GM21515 (cell line): ENCODE results near the gene PUS10.

Experiments used
- ATAC-seq: cut with Tn5 transposase; IDR thresholded peaks from one replicate; pipeline ENCODE4 v1.9.1; 2021; ENCODE audit not compliant: unreplicated experiment

Gene PUS10

DNA sequence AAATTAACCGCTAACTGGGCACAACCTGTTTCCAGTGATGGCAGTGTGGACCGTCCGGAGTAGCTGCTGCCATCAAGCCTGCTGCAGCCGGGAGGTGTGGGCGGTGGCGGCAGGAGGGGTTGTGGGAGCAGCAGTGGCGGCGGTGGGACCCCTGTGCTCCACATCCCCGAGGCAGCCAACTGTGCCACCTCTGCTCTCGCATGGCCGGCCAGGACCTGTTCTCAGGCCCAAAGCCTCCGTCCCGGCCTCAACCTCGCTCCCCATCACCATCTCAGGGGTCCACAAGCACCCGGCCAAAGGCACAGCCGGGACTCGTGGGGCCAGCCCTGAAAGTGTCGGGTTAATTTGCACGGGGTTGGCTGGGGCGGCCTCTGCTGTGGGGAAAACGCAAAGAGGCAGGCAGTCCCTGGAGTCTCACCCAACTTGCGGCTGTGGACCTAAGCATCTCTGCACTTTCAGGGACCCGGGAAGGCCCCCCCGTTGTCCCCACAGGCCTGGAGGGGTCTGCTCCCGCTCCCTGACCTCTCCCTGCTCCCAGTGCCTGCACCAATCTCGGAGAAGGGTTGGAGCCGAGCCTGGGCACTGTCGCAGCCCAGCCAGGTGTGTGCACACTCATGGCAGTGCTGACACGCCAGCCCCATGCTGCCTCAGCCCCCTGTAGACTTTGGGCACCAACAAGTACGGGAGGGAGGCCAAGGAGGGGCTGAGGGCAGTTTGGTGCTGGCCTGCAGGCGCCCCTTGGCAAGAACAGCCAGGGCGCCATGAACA, 45.0 kb downstream of the PUS10 start:
- ATAC-seq, result no peak

- peak; percentile 70 for ATAC-seq
Measured at GRCh38 chr2:60966507-60967405, 51.3 kb downstream of the PUS10 start.

DNA sequence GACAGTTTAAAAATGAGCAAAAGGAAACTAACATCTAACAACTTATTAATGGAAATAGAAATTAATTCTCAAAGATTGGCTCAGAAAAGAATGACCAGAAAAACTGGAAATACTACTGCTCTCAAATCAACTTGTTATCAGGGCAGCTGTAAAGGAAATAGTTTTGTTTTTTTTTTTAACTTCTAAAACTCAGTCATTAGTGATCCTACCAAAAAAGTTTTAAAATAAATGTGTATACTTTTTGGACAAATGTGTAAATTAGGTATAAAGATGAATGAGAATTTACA, 52.6 kb downstream of the PUS10 start:
- ATAC-seq, result no peak

DNA sequence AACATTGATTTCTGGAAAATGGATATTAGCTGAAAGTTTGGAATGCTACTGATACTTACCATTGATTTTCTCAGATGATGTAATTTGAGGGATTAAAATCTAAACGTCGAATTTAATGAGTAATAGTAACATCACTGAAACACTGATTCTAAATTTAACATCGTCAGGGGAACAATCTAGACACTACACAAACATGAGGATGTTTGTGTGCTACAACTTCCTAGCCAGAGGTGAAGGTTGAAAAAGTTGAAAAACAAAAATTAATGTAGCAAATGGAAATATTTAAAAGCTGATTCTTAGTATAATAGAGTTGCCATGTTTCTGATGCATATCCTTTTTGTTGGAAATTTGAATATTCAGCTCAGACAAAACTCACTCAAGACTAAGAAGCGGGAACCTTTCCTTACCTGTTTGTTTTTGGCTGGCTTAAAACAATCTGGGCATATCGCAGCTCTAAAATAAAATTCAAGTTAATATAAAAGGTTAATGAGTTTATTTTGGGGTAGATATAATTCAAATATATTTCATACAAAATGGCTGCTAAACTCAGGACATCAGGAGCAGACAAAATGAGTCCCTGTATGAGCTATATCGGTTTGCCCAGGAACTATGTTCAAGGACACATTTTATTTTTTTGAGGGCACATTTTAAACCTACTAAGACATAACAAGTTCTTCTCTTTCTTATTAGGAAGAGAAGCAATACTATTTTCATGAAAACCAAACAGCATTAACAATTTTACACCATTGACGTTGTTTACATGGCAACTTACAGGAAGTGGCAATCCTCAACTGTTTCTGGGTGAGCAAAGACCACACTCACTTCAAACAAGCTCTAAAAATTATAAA, 53.2 kb downstream of the PUS10 start:
- no peak for ATAC-seq

- ATAC-seq, result no peak
Measured at GRCh38 chr2:60963190-60963589, 54.9 kb downstream of the PUS10 start.

DNA sequence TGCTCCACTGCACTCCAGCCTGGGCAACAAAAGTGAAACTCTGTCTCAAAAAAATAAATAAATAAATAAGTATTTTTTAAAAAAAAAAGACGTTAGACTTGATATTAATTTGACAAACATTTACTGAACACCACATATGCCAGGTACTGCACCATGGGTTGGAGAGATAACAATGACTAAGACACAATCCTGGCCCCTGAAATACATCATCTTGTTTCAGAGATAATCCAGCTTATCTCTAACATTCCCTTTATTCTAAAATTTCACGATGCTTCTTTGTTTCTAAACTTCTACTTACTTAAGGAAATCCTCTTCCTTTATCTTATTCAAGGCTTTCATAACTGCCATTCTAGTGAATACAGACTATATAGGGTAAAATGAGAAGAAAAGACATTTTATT, 55.5 kb downstream of the PUS10 start:
- ATAC-seq, result no peak

- no peak for ATAC-seq
Measured at GRCh38 chr2:60961457-60961856, 56.6 kb downstream of the PUS10 start.

- no peak for ATAC-seq
Measured at GRCh38 chr2:60960706-60961105, 57.3 kb downstream of the PUS10 start.

- no peak for ATAC-seq
Measured at GRCh38 chr2:60959501-60959900, 58.6 kb downstream of the PUS10 start.

DNA sequence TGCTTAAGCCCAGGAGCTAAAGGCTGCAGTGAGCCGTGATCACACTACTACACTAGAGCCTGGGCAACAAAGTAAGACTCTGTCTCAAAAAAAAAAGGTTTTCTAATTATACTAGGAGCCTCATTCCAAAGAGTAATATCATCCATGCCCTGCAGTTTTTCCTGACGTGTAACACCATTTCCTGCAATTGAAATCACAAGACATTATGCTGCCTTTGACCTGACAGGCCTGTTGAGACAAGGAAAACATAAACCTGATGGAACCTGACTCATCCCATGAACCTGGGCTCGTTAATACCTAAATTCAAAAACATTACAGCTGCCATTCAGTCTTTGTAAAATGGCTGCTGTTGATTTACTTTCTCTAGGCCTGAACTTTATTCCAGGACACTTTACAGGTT, 59.3 kb downstream of the PUS10 start:
- ATAC-seq, result no peak

GRCh38 chr2:60958361-60958760, 59.7 kb downstream of the PUS10 start:
- no peak for ATAC-seq

DNA sequence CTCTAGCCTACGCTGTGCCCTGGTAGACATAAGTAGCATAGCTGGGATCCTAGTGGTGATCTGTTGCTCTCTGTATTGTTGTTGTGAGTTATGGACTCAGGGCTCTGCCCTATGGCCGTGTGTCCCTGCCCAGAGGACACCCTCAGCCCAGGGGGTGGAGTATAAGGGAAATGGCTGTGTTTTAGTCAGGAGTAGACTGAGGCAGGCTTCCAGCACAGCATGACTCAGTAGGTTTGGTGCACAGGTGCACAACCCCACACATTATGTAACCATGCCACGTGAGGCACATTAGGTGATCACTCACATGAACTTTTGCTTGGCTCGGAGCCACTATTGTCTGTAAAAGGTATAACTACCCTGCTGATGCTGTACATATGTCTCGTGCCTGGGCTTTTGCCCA, 60.4 kb downstream of the PUS10 start:
- no peak for ATAC-seq

GRCh38 chr2:60957224-60957623, 60.8 kb downstream of the PUS10 start:
- no peak for ATAC-seq

DNA sequence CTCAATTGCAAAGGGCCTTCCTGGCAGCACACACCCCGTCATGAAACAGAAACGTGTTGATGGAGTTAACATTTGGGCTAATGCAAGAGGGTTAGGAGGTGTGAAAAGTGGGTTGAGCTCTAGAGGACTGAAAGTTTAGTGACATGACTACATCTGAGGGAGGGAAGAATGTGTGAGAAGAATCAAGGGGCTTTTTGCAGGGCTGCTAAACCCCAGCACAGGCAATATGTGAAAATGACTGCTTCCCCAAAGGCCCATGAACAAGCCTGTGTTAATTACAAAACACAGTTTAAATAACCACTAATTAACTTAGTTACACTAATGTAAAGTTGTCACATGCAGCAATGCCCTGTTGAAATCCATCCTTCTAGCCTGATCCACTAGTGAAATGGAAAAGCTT, 63.9 kb downstream of the PUS10 start:
- ATAC-seq, result no peak

- no peak for ATAC-seq
Measured at GRCh38 chr2:60948926-60949579, 69.0 kb downstream of the PUS10 start.

GRCh38 chr2:60948161-60948560, 69.9 kb downstream of the PUS10 start:
- ATAC-seq, result no peak

- no peak for ATAC-seq
Measured at GRCh38 chr2:60947056-60947455, 71.0 kb downstream of the PUS10 start.

GRCh38 chr2:60945341-60945740, 72.7 kb downstream of the PUS10 start:
- ATAC-seq, result no peak

DNA sequence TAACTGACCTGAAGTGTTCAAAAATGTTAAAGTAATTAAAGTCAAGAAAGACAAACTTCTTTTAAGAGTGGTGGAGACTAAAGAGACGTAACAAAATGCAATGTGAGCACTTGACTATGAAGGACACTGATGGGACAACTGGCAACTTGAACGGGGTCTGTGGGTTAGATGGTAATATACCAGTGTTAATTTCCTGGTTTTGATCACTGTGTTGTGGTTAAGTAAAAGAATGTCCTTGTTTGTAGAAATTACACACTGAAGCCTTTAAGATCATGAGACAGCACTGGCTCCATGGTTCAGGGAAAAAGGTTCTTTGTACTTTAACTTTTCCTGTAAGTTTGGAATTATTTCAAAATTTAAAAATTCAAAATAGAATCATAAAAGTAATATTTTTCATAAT, 78.4 kb downstream of the PUS10 start:
- no peak for ATAC-seq

DNA sequence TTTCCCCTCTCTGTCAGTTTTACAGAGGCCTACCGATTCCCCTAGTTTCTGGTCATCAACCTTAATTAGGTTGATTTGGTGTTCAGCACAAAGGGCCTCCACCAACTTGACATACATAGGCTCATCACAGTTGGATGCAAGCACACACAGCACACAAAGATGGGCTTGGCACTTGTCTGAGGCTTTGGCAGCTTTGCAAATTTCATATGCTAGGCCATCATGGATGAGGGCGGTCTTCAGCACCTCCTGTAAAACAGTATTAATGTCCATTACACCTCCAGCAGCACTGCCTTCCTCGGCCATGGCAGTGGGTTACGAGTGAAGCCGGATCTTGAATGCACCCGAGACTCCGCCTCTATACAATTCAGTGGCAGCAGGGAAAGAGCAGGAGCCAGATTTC, 79.8 kb downstream of the PUS10 start:
- no peak for ATAC-seq

GRCh38 chr2:60936757-60937156, 81.3 kb downstream of the PUS10 start:
- no peak for ATAC-seq
